ENCODE results near the gene EIF3B. TPM values are rescaled to one million over a fixed set of nuclear protein-coding genes. Genes with fewer than 3 reads are reported as not detected.

Gene EIF3B
- total and polyA plus RNA-seq, 9 of the 15 experiments (the other 6 are each of a cell fraction or from before 2014, with no cell fraction given): 25.9 to 494 (median 357) TPM

- no peak for TF ChIP-seq YY1 (IDR thresholded peaks at IDR 0.05; ENCODE audit: borderline replicate concordance in 1 of 3, control insufficient read depth in 1 of 3, extremely low read depth in 1 of 3, insufficient read depth in 3 of 3, insufficient read length in 1 of 3, insufficient replicate concordance in 2 of 3, low read depth in 1 of 3, low read length in 2 of 3)
- TF ChIP-seq SP1 (CRISPR knock-in tag; IDR thresholded peaks at IDR 0.05): peak; percentile 24; the same call in 1 of the 2 replicates
- TF ChIP-seq UBTF (IDR thresholded peaks at IDR 0.05; ENCODE audit: borderline replicate concordance in 1 of 2, low read depth in 2 of 2, low read length in 2 of 2): peak in 1 of 2 experiments; percentile 51; a peak in 2 of 4 replicates
- TF ChIP-seq FUS (optimal IDR thresholded peaks at IDR 0.05; ENCODE audit: low read depth, low read length): no peak
- TF ChIP-seq MEIS2 (IDR thresholded peaks at IDR 0.05; ENCODE audit: partially characterized antibody): no peak
- no peak for TF ChIP-seq PHTF2 (CRISPR knock-in tag; IDR thresholded peaks at IDR 0.05)
- no peak for TF ChIP-seq ZNF311 (CRISPR knock-in tag; IDR thresholded peaks at IDR 0.05)
- no peak for TF ChIP-seq ZSCAN29 (IDR thresholded peaks at IDR 0.05)
- no peak for TF ChIP-seq REST (IDR thresholded peaks at IDR 0.05; ENCODE audit: borderline replicate concordance)
- TF ChIP-seq REST (CRISPR knock-in tag; IDR thresholded peaks at IDR 0.05; ENCODE audit: low read depth): 0 out of 2 replicates have a peak, but pooled peaks have one; percentile 45
- no peak for TF ChIP-seq FOXO4 (CRISPR knock-in tag; IDR thresholded peaks at IDR 0.05)
- TF ChIP-seq FOXK1 (CRISPR knock-in tag; IDR thresholded peaks at IDR 0.05; ENCODE audit: borderline replicate concordance): no peak
- TF ChIP-seq HMGN3 (IDR thresholded peaks at IDR 0.05; ENCODE audit: borderline replicate concordance, extremely low read depth, insufficient read length, low read depth, low read length): peak; percentile 52
Observed at GRCh38 chr7:2403718-2404648, 49.4 kb downstream of the EIF3B start (continued).

Data from K562 (cell line).